Activated T-cell treated with anti-CD3 and anti-CD28 coated beads for 1 hour (primary cell): Measurements from ENCODE around the gene NRP2.

ENCODE experiments used
- DNase-seq: peaks from one replicate; pipeline ENCODE4 v3.0.0-alpha.2; 2020; ENCODE audit warnings: low read depth

Gene NRP2

GRCh38 chr2:205731583-205731981, 49.3 kb downstream of the NRP2 start:
- no peak for DNase-seq

- DNase-seq: no peak
Observed at GRCh38 chr2:205732314-205732713, 50.0 kb downstream of the NRP2 start.

GRCh38 chr2:205733082-205733481, 50.8 kb downstream of the NRP2 start:
- no peak for DNase-seq

GRCh38 chr2:205733648-205734047, 51.3 kb downstream of the NRP2 start:
- no peak for DNase-seq

GRCh38 chr2:205734436-205735037, 52.2 kb downstream of the NRP2 start:
- no peak for DNase-seq

- DNase-seq: no peak
Observed at GRCh38 chr2:205738117-205738968, 56.0 kb downstream of the NRP2 start.

GRCh38 chr2:205739620-205740019, 57.3 kb downstream of the NRP2 start:
- no peak for DNase-seq

GRCh38 chr2:205740381-205740780, 58.1 kb downstream of the NRP2 start:
- no peak for DNase-seq

GRCh38 chr2:205741256-205741978, 59.1 kb downstream of the NRP2 start:
- no peak for DNase-seq

GRCh38 chr2:205743137-205743536, 60.8 kb downstream of the NRP2 start:
- no peak for DNase-seq

GRCh38 chr2:205744074-205744591, 61.8 kb downstream of the NRP2 start:
- DNase-seq: no peak

- no peak for DNase-seq
Observed at GRCh38 chr2:205745661-205746419, 63.5 kb downstream of the NRP2 start.

GRCh38 chr2:205746420-205746785, 64.1 kb downstream of the NRP2 start:
- DNase-seq: no peak

GRCh38 chr2:205747829-205748386, 65.6 kb downstream of the NRP2 start:
- DNase-seq: no peak

GRCh38 chr2:205748639-205749038, 66.3 kb downstream of the NRP2 start:
- DNase-seq: no peak

GRCh38 chr2:205749078-205749477, 66.8 kb downstream of the NRP2 start:
- DNase-seq: no peak

GRCh38 chr2:205750797-205751196, 68.5 kb downstream of the NRP2 start:
- DNase-seq: no peak

GRCh38 chr2:205751569-205752031, 69.3 kb downstream of the NRP2 start:
- DNase-seq: no peak

GRCh38 chr2:205752296-205752820, 70.1 kb downstream of the NRP2 start:
- DNase-seq: no peak

GRCh38 chr2:205752924-205753323, 70.6 kb downstream of the NRP2 start:
- DNase-seq: no peak

- DNase-seq: no peak
Observed at GRCh38 chr2:205754285-205754923, 72.1 kb downstream of the NRP2 start.
